WI38 (cell line): ENCODE measurements around the gene FLT3.

Experiments used
- H3K4me3 ChIP-seq: 2 replicates; pipeline ENCODE4 v1.5.1; 2011; ENCODE audit warnings: low read depth, mild to moderate bottlenecking, control low read depth, low read length
- TF ChIP-seq, protein P1 (sequence below): IDR thresholded peaks from 2 replicates; pipeline ENCODE4 v1.5.1; 2012; ENCODE audit warnings: low read depth, mild to moderate bottlenecking, control low read depth, low read length

FLT3 gene

GRCh38 chr13:27976362-27977091 lies 123.8 kb downstream of the FLT3 start:
- TF ChIP-seq, protein P1, sequence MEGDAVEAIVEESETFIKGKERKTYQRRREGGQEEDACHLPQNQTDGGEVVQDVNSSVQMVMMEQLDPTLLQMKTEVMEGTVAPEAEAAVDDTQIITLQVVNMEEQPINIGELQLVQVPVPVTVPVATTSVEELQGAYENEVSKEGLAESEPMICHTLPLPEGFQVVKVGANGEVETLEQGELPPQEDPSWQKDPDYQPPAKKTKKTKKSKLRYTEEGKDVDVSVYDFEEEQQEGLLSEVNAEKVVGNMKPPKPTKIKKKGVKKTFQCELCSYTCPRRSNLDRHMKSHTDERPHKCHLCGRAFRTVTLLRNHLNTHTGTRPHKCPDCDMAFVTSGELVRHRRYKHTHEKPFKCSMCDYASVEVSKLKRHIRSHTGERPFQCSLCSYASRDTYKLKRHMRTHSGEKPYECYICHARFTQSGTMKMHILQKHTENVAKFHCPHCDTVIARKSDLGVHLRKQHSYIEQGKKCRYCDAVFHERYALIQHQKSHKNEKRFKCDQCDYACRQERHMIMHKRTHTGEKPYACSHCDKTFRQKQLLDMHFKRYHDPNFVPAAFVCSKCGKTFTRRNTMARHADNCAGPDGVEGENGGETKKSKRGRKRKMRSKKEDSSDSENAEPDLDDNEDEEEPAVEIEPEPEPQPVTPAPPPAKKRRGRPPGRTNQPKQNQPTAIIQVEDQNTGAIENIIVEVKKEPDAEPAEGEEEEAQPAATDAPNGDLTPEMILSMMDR = no peak

GRCh38 chr13:27975564-27976361 lies 124.6 kb downstream of the FLT3 start:
- H3K4me3 ChIP-seq = no peak overlapping the region
- TF ChIP-seq, protein P1 = no peak

More at GRCh38 chr13:27976362-27977091, 123.8 kb downstream of the FLT3 start:
- no peak overlapping the region for H3K4me3 ChIP-seq

- TF ChIP-seq, protein P1 = no peak
- no peak overlapping the region for H3K4me3 ChIP-seq
Measured at GRCh38 chr13:27973961-27974662, 126.3 kb downstream of the FLT3 start.

DNA sequence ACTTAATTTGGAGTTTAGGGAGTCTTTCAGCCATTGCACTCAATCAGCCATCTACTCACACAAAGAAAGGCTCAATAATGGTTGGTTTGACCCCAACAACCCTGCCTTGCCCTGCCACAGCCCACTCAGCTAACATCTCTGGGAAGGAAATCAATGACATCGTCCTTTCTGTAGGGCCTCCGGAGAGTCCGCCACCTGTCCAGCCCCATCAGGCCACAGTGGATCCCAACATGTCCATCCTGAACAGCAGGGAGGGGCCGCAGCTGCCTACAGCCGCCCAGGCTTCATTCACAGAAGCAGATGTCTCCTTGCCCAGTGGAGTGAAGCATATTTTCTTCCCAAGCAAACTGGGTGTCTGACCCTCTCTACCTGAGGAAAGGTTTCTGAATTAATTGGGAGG lies 127.1 kb downstream of the FLT3 start:
- TF ChIP-seq, protein P1 = no peak
- no peak overlapping the region for H3K4me3 ChIP-seq

DNA sequence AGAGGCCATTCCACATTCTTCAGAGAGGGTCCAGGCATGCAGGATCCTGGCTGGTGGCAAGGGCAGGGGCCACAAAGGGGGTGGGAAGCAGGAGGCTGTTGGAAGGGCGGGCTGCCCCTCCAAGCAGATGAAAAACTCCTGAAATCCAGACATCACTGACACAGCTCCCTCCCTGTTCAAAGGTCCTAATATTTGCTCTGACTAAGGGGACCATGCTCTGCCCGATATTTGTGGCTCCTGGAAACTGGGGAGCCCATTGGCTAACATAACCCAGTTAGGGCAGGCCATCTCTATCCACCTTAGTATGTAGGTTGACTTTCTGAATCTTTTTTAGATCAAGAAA lies 127.9 kb downstream of the FLT3 start:
- H3K4me3 ChIP-seq = no peak overlapping the region
- TF ChIP-seq, protein P1 = no peak

DNA sequence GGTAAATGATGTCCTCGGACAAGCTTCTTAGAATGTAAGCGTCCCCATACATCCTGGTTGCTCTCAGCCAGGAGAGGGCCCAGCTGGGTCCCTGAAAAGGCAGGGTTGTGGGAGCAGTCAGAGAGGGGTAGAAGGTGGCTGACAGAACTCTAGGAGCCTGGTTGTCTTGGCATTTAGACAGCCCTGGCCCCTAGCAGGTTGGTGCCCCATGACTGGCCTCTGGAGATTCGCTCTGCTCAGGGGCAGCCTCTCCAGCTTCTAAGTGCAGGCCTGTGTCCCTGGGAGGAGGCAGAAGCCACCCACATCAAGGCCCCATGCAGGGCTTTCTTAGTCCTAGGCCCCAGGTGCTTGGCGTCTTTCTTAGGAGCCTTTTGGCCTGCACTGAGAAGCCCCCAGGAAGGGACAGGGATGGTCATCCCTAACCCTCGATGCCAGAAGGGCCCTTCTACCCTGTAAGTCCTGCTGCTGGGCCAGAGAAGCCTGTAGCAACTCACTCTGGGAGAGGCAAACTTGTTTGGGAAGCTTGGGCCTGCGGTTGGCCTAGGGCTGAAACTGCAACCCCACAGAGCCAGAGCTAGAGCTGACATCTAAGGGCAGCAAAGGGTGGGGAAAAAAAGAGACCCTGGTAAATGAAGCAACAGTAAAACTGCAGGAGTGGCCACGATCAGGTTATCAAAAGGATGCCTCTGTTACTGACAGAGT lies 128.4 kb downstream of the FLT3 start:
- TF ChIP-seq, protein P1 = no peak
- no peak overlapping the region for H3K4me3 ChIP-seq
